H9 (cell line): Measurements from ENCODE around the gene CCDC13. TPM values are rescaled to one million over a fixed set of nuclear protein-coding genes. Genes with fewer than 3 reads are reported as not detected.
A peak's percentile ranks its signal among the peaks of the same experiment; 100 is the strongest.

ENCODE experiments used
- DNase-seq: peaks from one replicate; pipeline ENCODE4 v3.0.0-alpha.2; 2017
- H2AFZ ChIP-seq: one replicate; pipeline ENCODE4 v1.6.1; 2013; ENCODE audit warnings: mild to moderate bottlenecking, low read length, control low read depth, moderate library complexity
- H2AK5ac ChIP-seq: 2 replicates; pipeline ENCODE4 v1.6.1; 2013; ENCODE audit warnings: low read length, control low read depth, mixed read lengths; ENCODE audit not compliant: insufficient read length
- H2BK120ac ChIP-seq: one replicate; pipeline ENCODE4 v1.6.1; 2013; ENCODE audit warnings: low read depth, mild to moderate bottlenecking, low read length, control low read depth, inconsistent platforms; ENCODE audit not compliant: poor library complexity, severe bottlenecking
- H2BK12ac ChIP-seq: 2 replicates; pipeline ENCODE4 v1.6.1; 2013; ENCODE audit warnings: low read length, control low read depth, mixed read lengths, low read depth; ENCODE audit not compliant: insufficient read length
- H2BK15ac ChIP-seq: 2 replicates; pipeline ENCODE4 v1.6.1; 2013; ENCODE audit warnings: low read depth, low read length, control low read depth
- H2BK20ac ChIP-seq: one replicate; pipeline ENCODE4 v1.6.1; 2013; ENCODE audit warnings: low read depth, mild to moderate bottlenecking, low read length, control low read depth, inconsistent platforms; ENCODE audit not compliant: poor library complexity, severe bottlenecking
- H2BK5ac ChIP-seq: 2 replicates; pipeline ENCODE4 v1.6.1; 2013; ENCODE audit warnings: low read length, control low read depth, mixed read lengths; ENCODE audit not compliant: insufficient read length
- H3K14ac ChIP-seq: 2 replicates; pipeline ENCODE4 v1.6.1; 2013; ENCODE audit warnings: low read length, control low read depth; ENCODE audit not compliant: insufficient read depth
- H3K18ac ChIP-seq: 2 replicates; pipeline ENCODE4 v1.6.1; 2013; ENCODE audit warnings: low read depth, mild to moderate bottlenecking, mixed read lengths, low read length, control low read depth; ENCODE audit not compliant: insufficient read length
- H3K23ac ChIP-seq: 2 replicates; pipeline ENCODE4 v1.6.1; 2013; ENCODE audit warnings: low read length, control low read depth, mixed read lengths, low read depth; ENCODE audit not compliant: insufficient read length
- H3K23me2 ChIP-seq: 2 replicates; pipeline ENCODE4 v1.6.1; 2013; ENCODE audit warnings: low read depth, mild to moderate bottlenecking, mixed read lengths, low read length, control low read depth; ENCODE audit not compliant: insufficient read length, poor library complexity, severe bottlenecking
- H3K27ac ChIP-seq: 2 replicates; pipeline ENCODE4 v1.5.1; 2013; ENCODE audit warnings: low read length, control low read depth, mixed read lengths, low read depth; ENCODE audit not compliant: insufficient read length
- H3K27me3 ChIP-seq: 2 replicates; pipeline ENCODE4 v1.6.1; 2013; ENCODE audit warnings: low read length, control low read depth, inconsistent platforms; ENCODE audit not compliant: insufficient read depth
- H3K4ac ChIP-seq: 2 replicates; pipeline ENCODE4 v1.6.1; 2013; ENCODE audit warnings: low read depth, mild to moderate bottlenecking, control low read depth, inconsistent platforms, low read length, moderate library complexity
- H3K4me1 ChIP-seq: 2 replicates; pipeline ENCODE4 v1.6.1; 2013; ENCODE audit warnings: low read length, control low read depth, inconsistent platforms; ENCODE audit not compliant: insufficient read depth
- H3K4me2 ChIP-seq: 2 replicates; pipeline ENCODE4 v1.6.1; 2013; ENCODE audit warnings: low read length, control low read depth, mixed read lengths; ENCODE audit not compliant: insufficient read length, insufficient read depth
- H3K56ac ChIP-seq: 2 replicates; pipeline ENCODE4 v1.6.1; 2013; ENCODE audit warnings: low read depth, mild to moderate bottlenecking, mixed read lengths, low read length, control low read depth; ENCODE audit not compliant: insufficient read length
- H3K79me1 ChIP-seq: 2 replicates; pipeline ENCODE4 v1.6.1; 2013; ENCODE audit warnings: low read depth, mild to moderate bottlenecking, moderate library complexity, low read length, control low read depth, inconsistent platforms; ENCODE audit not compliant: insufficient read depth, poor library complexity, severe bottlenecking
- H3K79me2 ChIP-seq: 2 replicates; pipeline ENCODE4 v1.6.1; 2013; ENCODE audit warnings: low read length, control low read depth, inconsistent platforms; ENCODE audit not compliant: insufficient read depth
- H3K9ac ChIP-seq: 2 replicates; pipeline ENCODE4 v1.6.1; 2013; ENCODE audit warnings: low read length, control low read depth, mixed read lengths; ENCODE audit not compliant: insufficient read length; ENCODE audit errors: extremely low read depth
- H3K9me3 ChIP-seq: one replicate; pipeline ENCODE4 v1.6.1; 2013; ENCODE audit warnings: low read depth, low read length, inconsistent platforms; ENCODE audit not compliant: control insufficient read depth
- H3T11ph ChIP-seq: one replicate; pipeline ENCODE4 v1.6.1; 2013; ENCODE audit warnings: mild to moderate bottlenecking, low read length, control low read depth, inconsistent platforms
- H4K20me1 ChIP-seq: one replicate; pipeline ENCODE4 v1.6.1; 2013; ENCODE audit not compliant: control insufficient read depth, insufficient read length, insufficient read depth
- H4K5ac ChIP-seq: 2 replicates; pipeline ENCODE4 v1.6.1; 2013; ENCODE audit warnings: low read depth, mild to moderate bottlenecking, mixed read lengths, low read length, control low read depth; ENCODE audit not compliant: insufficient read length
- H4K8ac ChIP-seq: replicated peaks from 2 replicates; pipeline ENCODE4 v1.6.1; 2013; ENCODE audit warnings: low read length, control low read depth, mixed read lengths, low read depth; ENCODE audit not compliant: insufficient read length
- H4K91ac ChIP-seq: 2 replicates; pipeline ENCODE4 v1.6.1; 2013; ENCODE audit warnings: low read depth, mild to moderate bottlenecking, moderate library complexity, mixed read lengths, low read length, control low read depth; ENCODE audit not compliant: insufficient read length
- H3K27ac Mint-ChIP-seq, 3 experiments: 2 replicates in 2 of 3; 3 replicates in 1 of 3; pipeline ENCODE4 v1.8.0; 2020 to 2021; ENCODE audit warnings: mixed read lengths in 3 of 3, mild to moderate bottlenecking in 1 of 3, moderate library complexity in 1 of 3
- H3K27me3 Mint-ChIP-seq: 2 replicates; pipeline ENCODE4 v1.8.0; 2021; ENCODE audit warnings: low read depth, mild to moderate bottlenecking, moderate library complexity, mixed read lengths
- H3K36me3 Mint-ChIP-seq, 3 experiments: 2 replicates in 2 of 3; 3 replicates in 1 of 3; pipeline ENCODE4 v1.8.0; 2020 to 2021; ENCODE audit warnings: low read depth in 3 of 3, mixed read lengths in 3 of 3; ENCODE audit not compliant: insufficient read depth in 1 of 3
- H3K4me1 Mint-ChIP-seq, 2 experiments: 2 replicates each; pipeline ENCODE4 v1.8.0; 2020; ENCODE audit warnings: mixed read lengths in 2 of 2
- H3K4me3 Mint-ChIP-seq, 2 experiments: 2 replicates in 1 of 2; 3 replicates in 1 of 2; pipeline ENCODE4 v1.8.0; 2020 to 2021; ENCODE audit warnings: mild to moderate bottlenecking in 2 of 2, mixed read lengths in 2 of 2, moderate library complexity in 1 of 2
- H3K9me3 Mint-ChIP-seq, 2 experiments: 2 replicates in 1 of 2; 3 replicates in 1 of 2; pipeline ENCODE4 v1.8.0; 2020; ENCODE audit warnings: mild to moderate bottlenecking in 2 of 2, mixed read lengths in 2 of 2, moderate library complexity in 1 of 2
- CTCF ChIP-seq: fragments of 200-600 bp; sonication (generic); conservative IDR thresholded peaks from 3 replicates; pipeline ENCODE4 v1.8.0; 2021; ENCODE audit warnings: antibody characterized with exemption, mild to moderate bottlenecking
- WGBS: extraction: QIAGEN DNeasy Blood & Tissue Kit; methylation state at CpG from one replicate; pipeline ENCODE4 v1.1.7; 2013; ENCODE audit warnings: missing lambda C conversion rate, low lambda C conversion rate, mixed read lengths; ENCODE audit not compliant: insufficient read length; ENCODE audit errors: extremely low coverage; 5-methylcytosine and 5-hydroxymethylcytosine counted together
- total RNA-seq: library from RNA; stranded (reverse); gene quantifications from 2 replicates; pipeline ENCODE4 v1.2.1, GENCODE V29; 2021

Gene CCDC13
- total RNA-seq, 1 experiment from 2014 or later: not detected

GRCh38 chr3:42745776-42746454 lies 27.1 kb downstream of the CCDC13 start:
- H3T11ph ChIP-seq: no peak overlapping the region
- Mint-ChIP-seq H3K4me1 (peaks cover 29 to 31% of the 10 kb centered on the region in 2 experiments), H3K27me3 (peaks cover 14% of the 10 kb centered on the region), H3K4me3 (no peak overlapping the region), H3K36me3 (no peaks in the 10 kb centered on the region), H3K9me3 (no peaks in the 10 kb centered on the region), H3K27ac (no peak overlapping the region)
- H4K91ac ChIP-seq: no peak overlapping the region
- no peak overlapping the region for H2AK5ac ChIP-seq
- no peaks in the 10 kb centered on the region for H4K20me1 ChIP-seq
- DNase-seq: peak; percentile 26
- H3K23me2 ChIP-seq: no peaks in the 10 kb centered on the region
- no peaks in the 10 kb centered on the region for H3K79me1 ChIP-seq
- TF ChIP-seq CTCF: no peak
- no peak overlapping the region for H2BK12ac ChIP-seq
- no peak overlapping the region for H3K18ac ChIP-seq
- H3K56ac ChIP-seq: no peak overlapping the region
- no peaks in the 10 kb centered on the region for H3K4me1 ChIP-seq
- no peak overlapping the region for H4K8ac ChIP-seq
- no peak overlapping the region for H2BK5ac ChIP-seq
- H3K4ac ChIP-seq: no peak overlapping the region
- no peak overlapping the region for H2AFZ ChIP-seq
- no CpG with 5 or more reads among the region's 8 CpGs for WGBS
- H3K14ac ChIP-seq: no peak overlapping the region
- H3K27me3 ChIP-seq: no peaks in the 10 kb centered on the region
- no peak overlapping the region for H2BK15ac ChIP-seq
- no peaks in the 10 kb centered on the region for H3K79me2 ChIP-seq
- H2BK20ac ChIP-seq: no peak overlapping the region
- H3K23ac ChIP-seq: no peak overlapping the region
- H3K9me3 ChIP-seq: no peaks in the 10 kb centered on the region
- H3K9ac ChIP-seq: no peak overlapping the region
- H2BK120ac ChIP-seq: no peak overlapping the region
- no peak overlapping the region for H4K5ac ChIP-seq
- no peak overlapping the region for H3K4me2 ChIP-seq
- no peak overlapping the region for H3K27ac ChIP-seq
